KMS-11 (cell line): ENCODE results near the gene TSPO.
A peak's percentile ranks its signal among the peaks of the same experiment; 100 is the strongest.

ENCODE experiments used
- H2AFZ ChIP-seq: fragments of 200-600 bp; sonication (generic); 2 replicates; pipeline ENCODE4 v1.6.1; 2016; ENCODE audit warnings: antibody characterized with exemption, mixed run types, low read depth
- H3K27ac ChIP-seq: fragments of 200-600 bp; sonication (generic); 2 replicates; pipeline ENCODE4 v1.6.1; 2016; ENCODE audit warnings: mild to moderate bottlenecking, mixed run types
- H3K27me3 ChIP-seq: fragments of 200-600 bp; sonication (generic); 2 replicates; pipeline ENCODE4 v1.6.1; 2017; ENCODE audit warnings: mild to moderate bottlenecking, low read depth, mixed run types, moderate library complexity; ENCODE audit not compliant: insufficient read depth
- H3K36me3 ChIP-seq: fragments of 200-600 bp; sonication (generic); 2 replicates; pipeline ENCODE4 v1.6.1; 2017; ENCODE audit warnings: mild to moderate bottlenecking, mixed run types; ENCODE audit not compliant: insufficient read depth
- H3K4me1 ChIP-seq: fragments of 200-600 bp; sonication (generic); 2 replicates; pipeline ENCODE4 v1.6.1; 2016; ENCODE audit warnings: mild to moderate bottlenecking, low read depth, mixed run types; ENCODE audit not compliant: poor library complexity, severe bottlenecking
- H3K4me2 ChIP-seq: fragments of 200-600 bp; sonication (generic); 2 replicates; pipeline ENCODE4 v1.7.0; 2016; ENCODE audit warnings: mild to moderate bottlenecking, mixed run types
- H3K4me3 ChIP-seq: fragments of 200-600 bp; sonication (generic); IDR thresholded peaks from 2 replicates; pipeline ENCODE4 v1.6.1; 2017; ENCODE audit warnings: low read depth, low read length, mixed read lengths; ENCODE audit not compliant: insufficient read depth
- H3K79me2 ChIP-seq: fragments of 200-600 bp; sonication (generic); 2 replicates; pipeline ENCODE4 v1.6.1; 2016; ENCODE audit warnings: low read depth, mixed run types; ENCODE audit not compliant: insufficient read depth
- H3K9ac ChIP-seq: fragments of 200-600 bp; sonication (generic); 2 replicates; pipeline ENCODE4 v1.6.1; 2016; ENCODE audit warnings: mild to moderate bottlenecking, mixed run types
- H4K20me1 ChIP-seq: fragments of 200-600 bp; sonication (generic); 2 replicates; pipeline ENCODE4 v1.6.1; 2016; ENCODE audit warnings: mild to moderate bottlenecking, mixed run types; ENCODE audit not compliant: insufficient read depth
- CTCF ChIP-seq: fragments of 200-600 bp; sonication (generic); conservative IDR thresholded peaks from 2 replicates; pipeline ENCODE4 v1.6.1; 2017; ENCODE audit warnings: low read depth, mild to moderate bottlenecking, antibody characterized with exemption, low read length, moderate library complexity, mixed read lengths

Gene TSPO

DNA sequence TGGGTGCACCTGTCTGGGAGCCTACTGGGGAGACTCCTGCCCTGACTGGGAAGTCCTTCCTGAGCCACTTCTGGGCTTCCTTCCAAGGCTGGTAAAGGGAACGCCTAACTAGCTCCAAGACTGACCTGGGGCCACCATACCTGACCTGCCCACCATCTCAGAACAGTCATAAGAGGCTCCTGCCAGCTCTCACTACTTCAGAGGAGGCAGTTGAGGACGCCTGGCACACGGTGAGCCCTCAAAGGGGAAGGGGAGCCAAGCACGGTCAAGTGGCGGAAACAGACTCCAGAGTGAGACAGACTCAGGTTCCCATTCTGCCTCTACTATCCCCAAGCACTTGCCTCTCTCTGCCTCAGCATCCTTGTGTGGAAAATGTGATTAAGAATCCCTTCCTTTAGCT lies 15.8 kb upstream of the TSPO start:
- H3K4me1 ChIP-seq = peaks cover 2% of the 10 kb centered on the region
- TF ChIP-seq CTCF = no peak
- no peaks in the 10 kb centered on the region for H3K27me3 ChIP-seq
- H2AFZ ChIP-seq = no peak overlapping the region
- no peak overlapping the region for H3K4me2 ChIP-seq
- no peaks in the 10 kb centered on the region for H3K79me2 ChIP-seq
- no peak overlapping the region for H3K27ac ChIP-seq
- no peaks in the 10 kb centered on the region for H4K20me1 ChIP-seq
- no peaks in the 10 kb centered on the region for H3K36me3 ChIP-seq
- no peak overlapping the region for H3K4me3 ChIP-seq
- H3K9ac ChIP-seq = no peak overlapping the region

DNA sequence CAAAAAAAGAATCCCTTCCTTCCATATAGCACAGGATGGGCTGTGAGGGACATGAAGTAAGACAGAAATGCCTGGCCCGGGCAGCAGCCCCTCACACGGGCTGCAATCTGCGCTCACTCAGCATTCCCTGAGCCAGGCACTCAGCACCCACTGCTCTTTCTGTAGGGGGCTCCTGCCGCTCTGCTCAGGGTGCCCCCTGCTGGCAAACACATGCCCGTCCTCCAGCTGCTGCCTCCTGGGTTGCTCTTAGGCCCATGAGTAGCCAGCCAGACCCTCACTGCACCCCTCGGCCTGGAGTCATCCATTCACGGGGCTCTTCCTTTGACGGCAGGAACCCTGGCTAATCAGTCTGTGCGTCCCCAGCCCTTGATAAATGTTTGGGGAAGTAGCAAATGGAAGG lies 15.1 kb upstream of the TSPO start:
- no peak overlapping the region for H3K4me2 ChIP-seq
- no peaks in the 10 kb centered on the region for H3K36me3 ChIP-seq
- no peak overlapping the region for H3K9ac ChIP-seq
- peaks cover 3% of the 10 kb centered on the region; the same call in 1 of the 2 replicates for H3K79me2 ChIP-seq
- no peak overlapping the region for H3K27ac ChIP-seq
- no peaks in the 10 kb centered on the region for H4K20me1 ChIP-seq
- H2AFZ ChIP-seq = no peak overlapping the region
- H3K4me3 ChIP-seq = no peak overlapping the region
- H3K4me1 ChIP-seq = no peaks in the 10 kb centered on the region
- H3K27me3 ChIP-seq = no peaks in the 10 kb centered on the region
- peak; percentile 59 for TF ChIP-seq CTCF

DNA sequence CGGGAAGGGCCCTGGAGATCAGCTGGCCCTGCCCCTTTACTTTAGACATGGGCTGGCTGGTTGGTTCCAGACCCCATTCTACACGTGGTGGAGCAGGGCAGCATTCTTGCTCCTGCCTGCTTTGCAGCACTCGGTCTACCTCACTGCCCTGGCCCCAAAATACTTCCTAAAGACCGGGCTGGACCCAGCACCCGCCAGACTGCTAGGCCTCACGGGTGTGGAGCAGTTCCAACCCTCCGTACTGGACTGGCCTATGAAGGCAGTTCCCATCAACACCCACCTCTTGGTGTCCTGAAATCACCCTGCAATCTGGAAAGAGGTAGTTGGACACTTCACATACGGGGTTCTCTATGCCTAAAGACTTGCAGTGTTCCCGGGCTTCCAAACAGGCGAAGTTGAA lies 14.6 kb upstream of the TSPO start:
- TF ChIP-seq CTCF = no peak
- Histone ChIP-seq H4K20me1 (no peaks in the 10 kb centered on the region), H3K4me1 (peaks cover 3% of the 10 kb centered on the region), H3K4me3 (no peak overlapping the region), H3K27ac (no peak overlapping the region), H3K4me2 (no peak overlapping the region), H3K9ac (no peak overlapping the region), H2AFZ (no peak overlapping the region), H3K27me3 (no peaks in the 10 kb centered on the region), H3K79me2 (peaks cover 8% of the 10 kb centered on the region), H3K36me3 (no peaks in the 10 kb centered on the region)

- TF ChIP-seq CTCF = no peak
- Histone ChIP-seq H3K27ac (peak within 1 kb of the TSS; percentile 70), H2AFZ (peak within 1 kb of the TSS; percentile 82)
These were observed 8.3 kb upstream of the TSPO start, which contains the start of gene MCAT for GRCh38 chr22:43142880-43143562. Gene MCAT (minus strand): TSS chr22:43143398. CDS start chr22:43143348, 50 bp downstream.

More at GRCh38 chr22:43142880-43143562, 8.3 kb upstream of the TSPO start, which contains the start of gene MCAT:
- H3K36me3 ChIP-seq = no peaks in the 10 kb centered on the region
- peak within 1 kb of the TSS; percentile 81; the same call in 1 of the 2 replicates for H3K4me2 ChIP-seq
- H3K4me1 ChIP-seq = peaks cover 23% of the 10 kb centered on the region
- peak within 1 kb of the TSS; percentile 75 for H3K9ac ChIP-seq
- H3K79me2 ChIP-seq = peaks cover 15% of the 10 kb centered on the region
- H3K4me3 ChIP-seq = no peak within 1 kb of the TSS
- H3K27me3 ChIP-seq = no peaks in the 10 kb centered on the region
- no peaks in the 10 kb centered on the region for H4K20me1 ChIP-seq
